ENCODE results near the gene CFDP1.

DNA sequence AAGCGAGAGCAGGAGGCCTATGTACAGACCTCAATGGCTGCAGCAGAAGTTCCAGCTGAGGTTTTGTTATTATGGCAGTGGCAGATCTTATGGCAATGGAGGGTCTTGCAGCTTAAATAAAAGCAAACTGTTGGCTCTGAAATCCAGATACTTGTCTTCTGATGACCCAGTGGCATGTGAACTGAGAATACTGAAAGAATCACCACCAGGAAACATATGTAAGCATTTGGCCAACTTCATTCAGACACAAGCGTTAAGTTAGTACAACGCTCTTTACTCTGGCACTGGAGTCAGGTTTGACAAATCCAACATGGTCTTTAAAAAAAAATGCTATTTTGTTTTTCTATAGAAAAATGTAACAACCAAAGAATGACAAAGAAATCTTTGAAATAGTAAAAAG lies 70.5 kb downstream of the CFDP1 start:
- TF ChIP-seq GATA2 (IDR thresholded peaks at IDR 0.05; ENCODE audit: low read depth, low read length) (no peak), GATA3 (IDR thresholded peaks at IDR 0.05; ENCODE audit: low read depth, low read length) (no peak)
